Putamen (tissue), 1 donor: ENCODE results near the gene PPP1R8.
"Not testable (repeated sequence)": the region's sequence is repeated elsewhere in the genome, so short reads cannot be mapped to it uniquely, and the experiment has no call there.

Experiments used
- DNase-seq: peaks from one replicate; pipeline ENCODE4 v3.0.0-alpha.2; 2016; ENCODE audit warnings: low spot score

The PPP1R8 gene

GRCh38 chr1:27832762-27833161 lies 2.2 kb downstream of the PPP1R8 start:
- DNase-seq = peak; percentile 61

- DNase-seq = no peak
Observed at GRCh38 chr1:27833470-27833869, 2.9 kb downstream of the PPP1R8 start.

GRCh38 chr1:27835046-27835445 lies 4.5 kb downstream of the PPP1R8 start:
- no peak for DNase-seq

GRCh38 chr1:27835501-27835900 lies 4.9 kb downstream of the PPP1R8 start:
- DNase-seq = no peak

GRCh38 chr1:27849951-27850350 lies 19.4 kb downstream of the PPP1R8 start:
- DNase-seq = no peak

- no peak for DNase-seq
Observed at GRCh38 chr1:27855085-27855484, 24.5 kb downstream of the PPP1R8 start.

GRCh38 chr1:27856561-27857343 lies 26.2 kb downstream of the PPP1R8 start:
- DNase-seq = no peak

GRCh38 chr1:27857552-27857951 lies 27.0 kb downstream of the PPP1R8 start:
- DNase-seq = not testable (repeated sequence)

- DNase-seq = peak; percentile 75
Observed at GRCh38 chr1:27858072-27858948, 27.7 kb downstream of the PPP1R8 start.

GRCh38 chr1:27858949-27859576 lies 28.5 kb downstream of the PPP1R8 start:
- no peak for DNase-seq

GRCh38 chr1:27861436-27861835 lies 30.9 kb downstream of the PPP1R8 start:
- no peak for DNase-seq

- DNase-seq = no peak
Observed at GRCh38 chr1:27862004-27862403, 31.4 kb downstream of the PPP1R8 start.

GRCh38 chr1:27862671-27863537 lies 32.3 kb downstream of the PPP1R8 start:
- DNase-seq = peak; percentile 48

GRCh38 chr1:27863538-27863915 lies 32.9 kb downstream of the PPP1R8 start:
- DNase-seq = no peak

- DNase-seq = no peak
Observed at GRCh38 chr1:27864264-27864895, 33.8 kb downstream of the PPP1R8 start.

GRCh38 chr1:27865821-27866220 lies 35.2 kb downstream of the PPP1R8 start:
- no peak for DNase-seq

- no peak for DNase-seq
Observed at GRCh38 chr1:27868556-27868931, 38.0 kb downstream of the PPP1R8 start.

GRCh38 chr1:27868932-27869718 lies 38.5 kb downstream of the PPP1R8 start:
- DNase-seq = no peak

GRCh38 chr1:27869719-27870085 lies 39.1 kb downstream of the PPP1R8 start:
- DNase-seq = no peak

- DNase-seq = not testable (repeated sequence)
Observed at GRCh38 chr1:27871076-27871475, 40.5 kb downstream of the PPP1R8 start.
